ENCODE data around the gene GTF2H4.

DNA sequence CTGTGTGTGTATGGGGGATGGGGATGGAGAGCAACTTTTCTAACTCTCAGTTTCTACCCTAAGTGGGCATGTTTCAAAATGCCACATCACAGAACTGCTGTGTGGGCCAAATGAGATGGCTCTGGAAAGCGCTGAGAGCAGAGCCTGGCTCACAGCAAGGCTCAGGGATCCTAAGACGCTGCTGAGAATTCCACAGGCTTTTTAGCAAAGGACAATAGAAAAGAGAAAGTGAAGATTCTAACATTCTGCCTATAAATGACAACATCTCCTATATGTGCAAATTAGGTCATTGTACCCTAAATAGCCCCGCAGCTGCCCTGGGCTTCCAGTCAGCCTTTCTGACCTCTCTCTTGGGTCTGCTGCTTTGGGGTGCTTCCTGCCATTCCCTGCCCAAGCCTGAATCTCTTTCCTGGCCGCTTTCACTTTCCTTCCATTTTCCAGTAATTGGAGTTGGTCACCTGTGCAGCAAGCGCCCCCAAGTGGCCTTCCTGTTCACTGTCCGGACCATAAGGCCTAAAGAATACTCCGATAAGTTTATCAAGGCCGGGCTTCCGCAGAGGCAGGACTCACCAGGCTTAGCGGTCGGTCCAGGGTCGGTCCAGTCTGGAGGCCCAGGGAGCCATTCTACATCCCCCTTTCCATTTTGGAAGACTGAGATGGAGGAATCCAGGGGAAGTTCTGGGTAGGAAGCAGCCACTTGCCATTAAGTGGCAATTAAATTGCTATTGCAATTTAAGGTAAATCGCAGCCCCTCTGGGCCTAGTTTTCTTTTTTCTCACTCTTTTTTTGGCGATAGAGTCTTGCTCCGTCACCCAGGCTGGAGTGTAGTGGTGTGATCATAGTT is 30.4 kb upstream of the GTF2H4 start:
- TF ChIP-seq, protein P1, sequence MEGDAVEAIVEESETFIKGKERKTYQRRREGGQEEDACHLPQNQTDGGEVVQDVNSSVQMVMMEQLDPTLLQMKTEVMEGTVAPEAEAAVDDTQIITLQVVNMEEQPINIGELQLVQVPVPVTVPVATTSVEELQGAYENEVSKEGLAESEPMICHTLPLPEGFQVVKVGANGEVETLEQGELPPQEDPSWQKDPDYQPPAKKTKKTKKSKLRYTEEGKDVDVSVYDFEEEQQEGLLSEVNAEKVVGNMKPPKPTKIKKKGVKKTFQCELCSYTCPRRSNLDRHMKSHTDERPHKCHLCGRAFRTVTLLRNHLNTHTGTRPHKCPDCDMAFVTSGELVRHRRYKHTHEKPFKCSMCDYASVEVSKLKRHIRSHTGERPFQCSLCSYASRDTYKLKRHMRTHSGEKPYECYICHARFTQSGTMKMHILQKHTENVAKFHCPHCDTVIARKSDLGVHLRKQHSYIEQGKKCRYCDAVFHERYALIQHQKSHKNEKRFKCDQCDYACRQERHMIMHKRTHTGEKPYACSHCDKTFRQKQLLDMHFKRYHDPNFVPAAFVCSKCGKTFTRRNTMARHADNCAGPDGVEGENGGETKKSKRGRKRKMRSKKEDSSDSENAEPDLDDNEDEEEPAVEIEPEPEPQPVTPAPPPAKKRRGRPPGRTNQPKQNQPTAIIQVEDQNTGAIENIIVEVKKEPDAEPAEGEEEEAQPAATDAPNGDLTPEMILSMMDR (IDR thresholded peaks at IDR 0.05) = peak; percentile 75 to 94 (median 88)
- TF ChIP-seq POLR2AphosphoS5 (IDR thresholded peaks at IDR 0.05) (peak in 1 of 2 donors; percentile 60), POLR2A (IDR thresholded peaks at IDR 0.05) (no peak)
